ENCODE results near the gene NDUFV1.

Gene NDUFV1

GRCh38 chr11:67640758-67641337, 34.1 kb downstream of the NDUFV1 start:
- DNase-seq (ENCODE audit: low spot score): no peak

- DNase-seq (ENCODE audit: low spot score): no peak
These were observed 34.8 kb downstream of the NDUFV1 start for GRCh38 chr11:67641338-67642172.

- DNase-seq (ENCODE audit: low spot score): peak; percentile 2
These were observed 35.7 kb downstream of the NDUFV1 start for GRCh38 chr11:67642173-67643120.

- DNase-seq (ENCODE audit: low spot score): no peak
These were observed 37.3 kb downstream of the NDUFV1 start for GRCh38 chr11:67644042-67644441.

GRCh38 chr11:67644472-67645418, 38.0 kb downstream of the NDUFV1 start:
- DNase-seq (ENCODE audit: low spot score): no peak

GRCh38 chr11:67645521-67646461, 39.1 kb downstream of the NDUFV1 start:
- DNase-seq (ENCODE audit: low spot score): no peak

GRCh38 chr11:67646535-67647336, 40.0 kb downstream of the NDUFV1 start:
- no peak for DNase-seq (ENCODE audit: low spot score)

GRCh38 chr11:67647471-67647870, 40.7 kb downstream of the NDUFV1 start:
- no peak for DNase-seq (ENCODE audit: low spot score)

GRCh38 chr11:67648140-67648795, 41.5 kb downstream of the NDUFV1 start:
- DNase-seq (ENCODE audit: low spot score): no peak

GRCh38 chr11:67648796-67649613, 42.3 kb downstream of the NDUFV1 start:
- peak; percentile 52 for DNase-seq (ENCODE audit: low spot score)

- DNase-seq (ENCODE audit: low spot score): no peak
These were observed 43.1 kb downstream of the NDUFV1 start for GRCh38 chr11:67649634-67650510.

GRCh38 chr11:67651976-67652781, 45.4 kb downstream of the NDUFV1 start:
- DNase-seq (ENCODE audit: low spot score): no peak

- no peak for DNase-seq (ENCODE audit: low spot score)
These were observed 46.5 kb downstream of the NDUFV1 start for GRCh38 chr11:67652965-67653845.

GRCh38 chr11:67654225-67654624, 47.5 kb downstream of the NDUFV1 start:
- no peak for DNase-seq (ENCODE audit: low spot score)
